Measurements from ENCODE around the gene MYOG.

DNA sequence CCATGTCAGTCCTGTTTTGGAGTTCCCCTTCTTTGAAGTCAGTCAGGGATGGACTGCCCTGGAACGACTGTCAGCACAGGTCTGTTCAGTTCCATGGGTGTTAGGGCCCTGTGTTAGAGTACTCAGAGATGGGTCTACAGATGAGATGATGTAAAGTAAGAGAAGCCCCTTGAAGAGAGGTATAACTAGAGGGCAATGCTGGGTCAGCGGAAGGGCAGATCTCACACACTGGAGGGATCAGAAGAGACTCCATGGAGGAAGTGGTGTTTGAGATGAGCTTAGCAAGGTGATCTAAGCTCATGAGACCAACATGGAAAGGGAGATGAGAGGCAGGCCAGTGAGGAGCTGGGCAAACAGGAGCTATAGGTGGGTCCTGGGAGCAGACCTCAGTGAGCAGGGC, 51.9 kb downstream of the MYOG start:
- no peak for TF ChIP-seq POLR2A (IDR thresholded peaks at IDR 0.05)
- TF ChIP-seq, protein P1, sequence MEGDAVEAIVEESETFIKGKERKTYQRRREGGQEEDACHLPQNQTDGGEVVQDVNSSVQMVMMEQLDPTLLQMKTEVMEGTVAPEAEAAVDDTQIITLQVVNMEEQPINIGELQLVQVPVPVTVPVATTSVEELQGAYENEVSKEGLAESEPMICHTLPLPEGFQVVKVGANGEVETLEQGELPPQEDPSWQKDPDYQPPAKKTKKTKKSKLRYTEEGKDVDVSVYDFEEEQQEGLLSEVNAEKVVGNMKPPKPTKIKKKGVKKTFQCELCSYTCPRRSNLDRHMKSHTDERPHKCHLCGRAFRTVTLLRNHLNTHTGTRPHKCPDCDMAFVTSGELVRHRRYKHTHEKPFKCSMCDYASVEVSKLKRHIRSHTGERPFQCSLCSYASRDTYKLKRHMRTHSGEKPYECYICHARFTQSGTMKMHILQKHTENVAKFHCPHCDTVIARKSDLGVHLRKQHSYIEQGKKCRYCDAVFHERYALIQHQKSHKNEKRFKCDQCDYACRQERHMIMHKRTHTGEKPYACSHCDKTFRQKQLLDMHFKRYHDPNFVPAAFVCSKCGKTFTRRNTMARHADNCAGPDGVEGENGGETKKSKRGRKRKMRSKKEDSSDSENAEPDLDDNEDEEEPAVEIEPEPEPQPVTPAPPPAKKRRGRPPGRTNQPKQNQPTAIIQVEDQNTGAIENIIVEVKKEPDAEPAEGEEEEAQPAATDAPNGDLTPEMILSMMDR (IDR thresholded peaks at IDR 0.05 in 8 of 11, conservative IDR thresholded peaks at IDR 0.05 in 3 of 11), result no peak

Data from spleen (tissue), 7 donors.